GM12878 (cell line): ENCODE measurements around the gene SEC23IP. TPM values are rescaled to one million over a fixed set of nuclear protein-coding genes. Genes with fewer than 3 reads are reported as not detected.

Source experiments
- ATAC-seq: fragments of 200-7000 bp; cut with Tn5 transposase; 3 replicates; pipeline ENCODE4 v1.9.1; 2020; ENCODE audit warnings: mild to moderate bottlenecking, moderate library complexity
- BruUV-seq: library from RNA; stranded (reverse); fragments of 400-500 nt; replicated peaks from 2 replicates; lab custom pipeline; 2021; lab: Mats Ljungman, UMichigan
- CTCF ChIA-PET: fragments of 300-600 bp; sonication (Branson Sonifier 250); formaldehyde crosslinking; extraction: SDS; loops from one replicate; lab custom pipeline; 2021; ENCODE audit warnings: inconsistent platforms; lab: Yijun Ruan, JAX
- POLR2A ChIA-PET: fragments of 350-600 bp; formaldehyde crosslinking; extraction: SDS; loops from one replicate; lab custom pipeline; 2021; ENCODE audit warnings: inconsistent platforms; lab: Charles Lee
- RAD21 ChIA-PET: fragments of 300-600 bp; sonication (Branson Sonifier 250); formaldehyde crosslinking; loops from one replicate; lab custom pipeline; 2023; ENCODE audit warnings: antibody characterized with exemption; ENCODE audit not compliant: unreplicated experiment; lab: Charles Lee
- SMC1A ChIA-PET: fragments of 300-600 bp; sonication (Branson Sonifier 250); formaldehyde crosslinking; loops from one replicate; lab custom pipeline; 2023; ENCODE audit not compliant: unreplicated experiment, uncharacterized antibody; lab: Charles Lee
- DNase-seq: peaks from one replicate; pipeline ENCODE4 v3.0.0-alpha.2; 2011; ENCODE audit warnings: low read depth, low spot score
- FAIRE-seq: peaks from 3 replicates; lab custom pipeline; 2011; peaks lifted over from hg19 to GRCh38; lab: Jason Lieb, UNC
- H2AFZ ChIP-seq: 2 replicates; pipeline ENCODE4 v1.6.0; 2011; ENCODE audit warnings: low read depth, low read length, control low read depth; ENCODE audit not compliant: control insufficient read depth
- H3K27ac ChIP-seq: 2 replicates; pipeline ENCODE4 v1.5.1; 2011; ENCODE audit warnings: control low read depth; ENCODE audit not compliant: control insufficient read depth, insufficient read depth
- H3K27me3 ChIP-seq, 2 experiments: replicated peaks in 1 of 2; 2 replicates each; pipeline versions ENCODE4 v1.6.0 to v1.6.1; 2011; ENCODE audit warnings: low read length in 1 of 2; ENCODE audit not compliant: control insufficient read depth in 2 of 2, insufficient read depth in 2 of 2
- H3K36me3 ChIP-seq, 2 experiments: 2 replicates each; pipeline ENCODE4 v1.5.1; 2011; ENCODE audit warnings: low read length in 1 of 2; ENCODE audit not compliant: control insufficient read depth in 2 of 2, insufficient read depth in 2 of 2
- H3K4me1 ChIP-seq: 2 replicates; pipeline ENCODE4 v1.6.1; 2011; ENCODE audit warnings: mild to moderate bottlenecking, low read length, moderate library complexity, mixed read lengths; ENCODE audit not compliant: control insufficient read depth, insufficient read depth
- H3K4me2 ChIP-seq: 2 replicates; pipeline ENCODE4 v1.6.0; 2011; ENCODE audit warnings: control low read depth; ENCODE audit not compliant: control insufficient read depth, insufficient read depth
- H3K4me3 ChIP-seq: fragments of 200-600 bp; sonication (generic); 2 replicates; pipeline ENCODE4 v1.5.1; 2016
- H3K79me2 ChIP-seq: 2 replicates; pipeline ENCODE4 v1.6.0; 2011; ENCODE audit warnings: low read length; ENCODE audit not compliant: control insufficient read depth, insufficient read depth
- H3K9ac ChIP-seq: 2 replicates; pipeline ENCODE4 v1.8.0; 2011; ENCODE audit warnings: low read length, control low read depth, mixed read lengths; ENCODE audit not compliant: control insufficient read depth, insufficient read depth
- H3K9me3 ChIP-seq: replicated peaks from 3 replicates; pipeline ENCODE4 v1.5.1; 2011; ENCODE audit warnings: mild to moderate bottlenecking, low read length; ENCODE audit not compliant: control insufficient read depth, insufficient read depth
- H4K20me1 ChIP-seq: 2 replicates; pipeline ENCODE4 v1.6.0; 2011; ENCODE audit not compliant: control insufficient read depth, insufficient read depth
- DPF2 ChIP-seq: fragments of 450-650 bp; IDR thresholded peaks from 2 replicates; pipeline ENCODE4 v1.6.1; 2017; ENCODE audit warnings: mild to moderate bottlenecking
- E2F8 ChIP-seq: fragments of 450-650 bp; IDR thresholded peaks from 2 replicates; pipeline ENCODE4 v1.6.1; 2018; ENCODE audit warnings: mild to moderate bottlenecking, low read depth, moderate library complexity; ENCODE audit not compliant: partially characterized antibody
- HDGF ChIP-seq: fragments of 450-650 bp; IDR thresholded peaks from 2 replicates; pipeline ENCODE4 v1.6.1; 2016; ENCODE audit warnings: antibody characterized with exemption
- MYB ChIP-seq: fragments of 150-350 bp; IDR thresholded peaks from 2 replicates; pipeline ENCODE4 v1.6.1; 2014; ENCODE audit warnings: mild to moderate bottlenecking, low read depth, low read length, borderline replicate concordance
- NFYB ChIP-seq: IDR thresholded peaks from 2 replicates; pipeline ENCODE4 v1.6.1; 2011; ENCODE audit warnings: low read depth, mild to moderate bottlenecking, low read length, improper control_type of control experiment, moderate library complexity; ENCODE audit not compliant: insufficient read depth
- PKNOX1 ChIP-seq: fragments of 450-650 bp; IDR thresholded peaks from 2 replicates; pipeline ENCODE4 v1.6.1; 2016; ENCODE audit warnings: mild to moderate bottlenecking
- POLR2A ChIP-seq: IDR thresholded peaks from 2 replicates; pipeline ENCODE4 v1.6.1; 2011; ENCODE audit warnings: low read depth, mild to moderate bottlenecking, low read length
- POLR2AphosphoS2 ChIP-seq: IDR thresholded peaks from 2 replicates; pipeline ENCODE4 v1.6.1; 2011; ENCODE audit warnings: low read depth, mild to moderate bottlenecking, low read length, improper control_type of control experiment, moderate library complexity
- RELA ChIP-seq: fragments of 450-650 bp; IDR thresholded peaks from 2 replicates; pipeline ENCODE4 v1.8.0; 2014; ENCODE audit warnings: borderline replicate concordance; ENCODE audit not compliant: partially characterized antibody
- TAF1 ChIP-seq: IDR thresholded peaks from 2 replicates; pipeline ENCODE4 v1.6.1; 2011; ENCODE audit warnings: mild to moderate bottlenecking, low read depth, low read length, borderline replicate concordance
- in situ Hi-C: fragments of 300-500 bp; cut with MboI; formaldehyde crosslinking; loops from 9 replicates; pipeline ENCODE4 v1.14.3; 2018; ENCODE audit warnings: mixed read lengths
- intact Hi-C: fragments of 100-400 bp; cut with micrococcal nuclease; formaldehyde crosslinking; loops from one replicate; pipeline ENCODE4 v1.14.2; 2022; ENCODE audit not compliant: unreplicated experiment
- polyA plus RNA-seq, 11 experiments: library from polyadenylated mRNA; depleted of rRNA in 4 of 11; unstranded in 6 of 11; stranded (reverse) in 5 of 11; fragments of >200 nt; fragmentation: Nextera tagmentation in 4 of 11; fragmentation: Illumina TruSeq in 1 of 11; extraction: Ambion mirVana in 4 of 11; extraction: Trizol in 1 of 11; gene quantifications; 1 replicate in 1 of 11; 2 replicates in 10 of 11; pipeline versions ENCODE4 v1.2.1 to v1.2.3, GENCODE V29; 2011 to 2016; ENCODE audit warnings: inconsistent platforms in 2 of 11, missing spikeins in 2 of 11, low read depth in 1 of 11
- total RNA-seq, 4 experiments: library from RNA; depleted of rRNA in 3 of 4; stranded (reverse); fragments of >200 nt in 3 of 4; fragmentation: Illumina TruSeq in 1 of 4; extraction: Trizol in 1 of 4; gene quantifications; 2 replicates each; pipeline versions ENCODE4 v1.2.1 to v1.2.3, GENCODE V29; 2013 to 2021

The SEC23IP gene
- total and polyA plus RNA-seq, 10 of the 15 experiments (the other 5 are each of a cell fraction or from before 2014, with no cell fraction given): 15.1 to 82.5 (median 36.0) TPM

- ChIA-PET RAD21 (no interaction called here), SMC1A (no interaction called here)
- Histone ChIP-seq H3K27me3 (no peaks in the 10 kb centered on the region), H4K20me1 (no peaks in the 10 kb centered on the region)
- TF ChIP-seq RELA (no peak), HDGF (no peak), PKNOX1 (no peak), POLR2AphosphoS2 (no peak), POLR2A (no peak), NFYB (no peak), E2F8 (no peak), MYB (no peak), DPF2 (no peak), TAF1 (no peak)
- TF ChIP-seq, all 136 proteins: peak for 0
- H3K27ac ChIP-seq: no peak overlapping the region
- ATAC-seq (no peak), DNase-seq (no peak), FAIRE-seq (no peak)
- no TSS peak for BruUV-seq
- H3K4me2 ChIP-seq: no peak overlapping the region
- intact Hi-C loops (no loop called here), in situ Hi-C loops (no loop called here)
- no peak overlapping the region for H2AFZ ChIP-seq
- no peak overlapping the region for H3K4me3 ChIP-seq
- ChIA-PET CTCF (no interaction called here), POLR2A (no interaction called here)
- H3K9ac ChIP-seq: no peak overlapping the region
- H3K9me3 ChIP-seq: no peaks in the 10 kb centered on the region
- no peaks in the 10 kb centered on the region for H3K4me1 ChIP-seq
- peaks cover 3 to 20% of the 10 kb centered on the region in 2 experiments for H3K36me3 ChIP-seq
- no peaks in the 10 kb centered on the region for H3K79me2 ChIP-seq
Observed at GRCh38 chr10:119908166-119908565, 15.6 kb downstream of the SEC23IP start.
